MCF 10A (cell line): Measurements from ENCODE around the gene CPVL. TPM values are rescaled to one million over a fixed set of nuclear protein-coding genes. Genes with fewer than 3 reads are reported as not detected.

Source experiments
- BruUV-seq: library from RNA; stranded (reverse); fragments of 400-500 nt; replicated peaks from 2 replicates; lab custom pipeline; 2021; lab: Mats Ljungman, UMichigan
- CTCF ChIA-PET: fragments of 300-600 bp; sonication (Branson Sonifier 250); formaldehyde crosslinking; extraction: SDS; loops from one replicate; lab custom pipeline; 2021; ENCODE audit warnings: antibody characterized with exemption, inconsistent platforms; lab: Yijun Ruan, JAX
- POLR2A ChIA-PET: fragments of 300-600, 350-650 bp; sonication (Branson Sonifier 250); formaldehyde crosslinking; extraction: SDS; loops from one replicate; lab custom pipeline; 2020; ENCODE audit warnings: antibody characterized with exemption, inconsistent platforms; lab: Yijun Ruan, JAX
- DNase-seq: peaks from one replicate; pipeline ENCODE4 v3.0.0-alpha.2; 2018; ENCODE audit not compliant: unreplicated experiment
- H3K27ac Mint-ChIP-seq: one replicate; pipeline ENCODE4 v1.8.0; 2022; ENCODE audit warnings: mild to moderate bottlenecking, low read depth, mixed read lengths; ENCODE audit not compliant: unreplicated experiment
- H3K27me3 Mint-ChIP-seq: one replicate; pipeline ENCODE4 v1.8.0; 2022; ENCODE audit warnings: mixed read lengths; ENCODE audit not compliant: insufficient read depth, unreplicated experiment
- H3K36me3 Mint-ChIP-seq: one replicate; pipeline ENCODE4 v1.8.0; 2022; ENCODE audit warnings: mild to moderate bottlenecking, moderate library complexity, mixed read lengths; ENCODE audit not compliant: insufficient read depth, unreplicated experiment
- H3K4me1 Mint-ChIP-seq: one replicate; pipeline ENCODE4 v1.8.0; 2022; ENCODE audit warnings: mixed read lengths; ENCODE audit not compliant: insufficient read depth, unreplicated experiment
- H3K4me3 Mint-ChIP-seq: one replicate; pipeline ENCODE4 v1.8.0; 2022; ENCODE audit warnings: mild to moderate bottlenecking, moderate library complexity, mixed read lengths; ENCODE audit not compliant: unreplicated experiment
- H3K9me3 Mint-ChIP-seq: one replicate; pipeline ENCODE4 v1.8.0; 2022; ENCODE audit warnings: mixed read lengths; ENCODE audit not compliant: unreplicated experiment
- CTCF ChIP-seq: fragments of 200-600 bp; IDR thresholded peaks from one replicate; pipeline ENCODE4 v1.8.0; 2022; ENCODE audit warnings: antibody characterized with exemption, mild to moderate bottlenecking; ENCODE audit not compliant: unreplicated experiment
- intact Hi-C: fragments of 100-400 bp; cut with micrococcal nuclease; formaldehyde crosslinking; loops from 2 replicates; pipeline ENCODE4 v1.14.1; 2022
- total RNA-seq: library from RNA; stranded (reverse); gene quantifications from 2 replicates; pipeline ENCODE4 v1.2.3, GENCODE V29; 2022

CPVL gene
- total RNA-seq, 1 experiment from 2014 or later: 49.0 TPM

- peaks cover 36% of the 10 kb centered on the region for H3K4me1 Mint-ChIP-seq
- H3K36me3 Mint-ChIP-seq: peaks cover 13% of the 10 kb centered on the region
- H3K4me3 Mint-ChIP-seq: no peak overlapping the region
- intact Hi-C loops: loop anchor here (1.0 to 10.0 kb wide), 4 partner anchors 175 to 805 kb away; no protein-coding TSS in a partner anchor
- BruUV-seq: no TSS peak
- peak overlapping the region; percentile 46 for H3K27ac Mint-ChIP-seq
- peak; percentile 59 for TF ChIP-seq CTCF
- DNase-seq: peak; percentile 77
- POLR2A ChIA-PET: interaction anchor here (0.6 to 2.4 kb wide), 2 partner anchors 19 to 176 kb away, joined by 3 to 9 read pairs; no protein-coding TSS in a partner anchor
- CTCF ChIA-PET: interaction anchor here (0.6 to 23.6 kb wide), 12 partner anchors 11 to 307 kb away, joined by 3 to 712 read pairs (median 4); no protein-coding TSS in a partner anchor
- no peaks in the 10 kb centered on the region for H3K9me3 Mint-ChIP-seq
- no peaks in the 10 kb centered on the region for H3K27me3 Mint-ChIP-seq
Observed at GRCh38 chr7:29102558-29103151, 43.7 kb downstream of the CPVL start.

- no peak for TF ChIP-seq CTCF
- Mint-ChIP-seq H3K9me3 (no peaks in the 10 kb centered on the region), H3K27me3 (no peaks in the 10 kb centered on the region), H3K4me3 (no peak overlapping the region), H3K36me3 (peaks cover 11% of the 10 kb centered on the region), H3K4me1 (peaks cover 28% of the 10 kb centered on the region), H3K27ac (no peak overlapping the region)
- CTCF ChIA-PET: interaction anchor here (0.6 to 23.6 kb wide), 8 partner anchors 9 to 308 kb away, joined by 3 to 712 read pairs (median 4); no protein-coding TSS in a partner anchor
- no peak for DNase-seq
- BruUV-seq: no TSS peak
- POLR2A ChIA-PET: interaction anchor here (0.6 to 2.4 kb wide), 3 partner anchors 174 to 346 kb away, joined by 3 to 11 read pairs (median 9); no protein-coding TSS in a partner anchor
- intact Hi-C loops: loop anchor here (5.0 to 10.0 kb wide), 2 partner anchors 524 to 804 kb away; no protein-coding TSS in a partner anchor
Observed at GRCh38 chr7:29100924-29101323, 45.4 kb downstream of the CPVL start.

- no peak for TF ChIP-seq CTCF
- CTCF ChIA-PET: interaction anchor here (0.9 to 23.6 kb wide), 6 partner anchors 9 to 309 kb away, joined by 3 to 712 read pairs (median 4); no protein-coding TSS in a partner anchor
- DNase-seq: no peak
- H3K4me1 Mint-ChIP-seq: peaks cover 23% of the 10 kb centered on the region
- intact Hi-C loops: loop anchor here (5.0 to 10.0 kb wide), 2 partner anchors 525 to 803 kb away; no protein-coding TSS in a partner anchor
- H3K27ac Mint-ChIP-seq: no peak overlapping the region
- H3K4me3 Mint-ChIP-seq: no peak overlapping the region
- no peaks in the 10 kb centered on the region for H3K9me3 Mint-ChIP-seq
- H3K27me3 Mint-ChIP-seq: no peaks in the 10 kb centered on the region
- BruUV-seq: no TSS peak
- peaks cover 6% of the 10 kb centered on the region for H3K36me3 Mint-ChIP-seq
- POLR2A ChIA-PET: interaction anchor here (0.6 to 2.4 kb wide), 4 partner anchors 10 to 346 kb away, joined by 3 to 11 read pairs (median 6); no protein-coding TSS in a partner anchor
Observed at GRCh38 chr7:29099896-29100847, 46.2 kb downstream of the CPVL start.

GRCh38 chr7:29096446-29096730 lies 49.9 kb downstream of the CPVL start:
- BruUV-seq: no TSS peak
- Mint-ChIP-seq H3K36me3 (peaks cover 20% of the 10 kb centered on the region), H3K27me3 (no peaks in the 10 kb centered on the region), H3K9me3 (no peaks in the 10 kb centered on the region), H3K4me1 (peaks cover 12% of the 10 kb centered on the region), H3K27ac (no peak overlapping the region), H3K4me3 (no peak overlapping the region)
- ChIA-PET POLR2A (no interaction called here), CTCF (interaction anchor here (0.9 to 23.6 kb wide), 4 partner anchors 10 to 312 kb away, joined by 3 to 712 read pairs (median 13); no protein-coding TSS in a partner anchor)
- intact Hi-C loops: no loop called here
- DNase-seq: no peak
- no peak for TF ChIP-seq CTCF
